SK-N-SH (cell line): ENCODE measurements around the gene SPINK14. TPM values are rescaled to one million over a fixed set of nuclear protein-coding genes. Genes with fewer than 3 reads are reported as not detected.

Experiments
- CTCF ChIA-PET: fragments of 300-600, 350-600 bp; formaldehyde crosslinking; extraction: SDS; loops from one replicate; lab custom pipeline; 2021; lab: Yijun Ruan, JAX
- POLR2A ChIA-PET: fragments of 350-600 bp; sonication (Branson Sonifier 250); formaldehyde crosslinking; extraction: SDS; loops from one replicate; lab custom pipeline; 2020; ENCODE audit warnings: antibody characterized with exemption, inconsistent platforms; lab: Yijun Ruan, JAX
- DNase-seq: peaks from one replicate; pipeline ENCODE4 v3.0.0; 2012
- H2AFZ ChIP-seq: fragments of 200-600 bp; sonication (generic); 2 replicates; pipeline ENCODE4 v1.8.1; 2016; ENCODE audit warnings: antibody characterized with exemption, mild to moderate bottlenecking, low read depth
- H3F3A ChIP-seq: fragments of 200-600 bp; sonication (generic); replicated peaks from 2 replicates; pipeline ENCODE3; 2016; ENCODE audit warnings: antibody characterized with exemption, mild to moderate bottlenecking; ENCODE audit not compliant: insufficient read depth
- H3K27ac ChIP-seq, 2 experiments: fragments of 200-500 bp in 1 of 2; fragments of 200-600 bp in 1 of 2; sonication (Bioruptor generic) in 1 of 2; sonication (generic), shearing (Covaris generic) in 1 of 2; 2 replicates each; pipeline versions ENCODE4 v1.5.1 to v1.6.1; 2014 to 2016; ENCODE audit warnings: low read depth in 2 of 2, inconsistent platforms in 1 of 2, low read length in 1 of 2, mild to moderate bottlenecking in 1 of 2, mixed read lengths in 1 of 2
- H3K27me3 ChIP-seq: fragments of 200-600 bp; sonication (generic), shearing (Covaris generic); 2 replicates; pipeline ENCODE4 v1.6.1; 2016; ENCODE audit warnings: mixed run types; ENCODE audit not compliant: insufficient read depth
- H3K36me3 ChIP-seq, 2 experiments: fragments of 200-500 bp in 1 of 2; fragments of 200-600 bp in 1 of 2; sonication (Bioruptor generic) in 1 of 2; sonication (generic) in 1 of 2; replicated peaks in 1 of 2; 2 replicates each; pipeline versions ENCODE3 to v1.5.1; 2014 to 2016; ENCODE audit warnings: low read length in 1 of 2, mild to moderate bottlenecking in 1 of 2; ENCODE audit not compliant: insufficient read depth in 2 of 2, control insufficient read depth in 1 of 2
- H3K4me1 ChIP-seq, 2 experiments: fragments of 200-500 bp in 1 of 2; fragments of 200-600 bp in 1 of 2; sonication (Bioruptor generic) in 1 of 2; sonication (generic), shearing (Covaris generic) in 1 of 2; 2 replicates each; pipeline versions ENCODE4 v1.5.1 to v1.6.1; 2014 to 2016; ENCODE audit warnings: low read depth in 1 of 2, low read length in 1 of 2, mixed run types in 1 of 2; ENCODE audit not compliant: insufficient read depth in 2 of 2, control insufficient read depth in 1 of 2
- H3K4me2 ChIP-seq: fragments of 200-600 bp; sonication (generic), shearing (Covaris generic); 2 replicates; pipeline ENCODE4 v1.6.1; 2017; ENCODE audit warnings: mixed run types
- H3K4me3 ChIP-seq, 2 experiments: fragments of 200-500 bp in 1 of 2; fragments of 200-600 bp in 1 of 2; sonication (Bioruptor generic) in 1 of 2; sonication (generic), shearing (Covaris generic) in 1 of 2; 2 replicates each; pipeline versions ENCODE4 v1.5.1 to v1.8.1; 2014 to 2016; ENCODE audit warnings: low read depth in 2 of 2, inconsistent platforms in 1 of 2, low read length in 1 of 2, mild to moderate bottlenecking in 1 of 2, mixed read lengths in 1 of 2, moderate library complexity in 1 of 2
- H3K79me2 ChIP-seq: fragments of 200-600 bp; sonication (generic); 2 replicates; pipeline ENCODE4 v1.8.1; 2017; ENCODE audit warnings: mild to moderate bottlenecking; ENCODE audit not compliant: insufficient read depth
- H3K9ac ChIP-seq: fragments of 200-600 bp; sonication (generic); 2 replicates; pipeline ENCODE4 v1.6.1; 2017; ENCODE audit warnings: mixed run types
- H3K9me2 ChIP-seq: fragments of 200-600 bp; sonication (generic); 2 replicates; pipeline ENCODE4 v1.6.1; 2017; ENCODE audit warnings: mixed run types
- H3K9me3 ChIP-seq: fragments of 200-600 bp; sonication (generic); 2 replicates; pipeline ENCODE4 v1.6.1; 2017; ENCODE audit warnings: mixed run types, mild to moderate bottlenecking, moderate library complexity
- H4K20me1 ChIP-seq: fragments of 200-600 bp; sonication (generic); 2 replicates; pipeline ENCODE4 v1.6.1; 2017; ENCODE audit warnings: mild to moderate bottlenecking, mixed run types; ENCODE audit not compliant: insufficient read depth
- CHD2 ChIP-seq: fragments of 150-350 bp; IDR thresholded peaks from 2 replicates; pipeline ENCODE4 v1.6.1; 2018; ENCODE audit warnings: low read length; ENCODE audit not compliant: partially characterized antibody
- EP300 ChIP-seq, 2 experiments: IDR thresholded peaks; 2 replicates each; pipeline versions ENCODE4 v1.4.0 to v1.6.1; 2012; ENCODE audit warnings: borderline replicate concordance in 1 of 2, low read depth in 1 of 2, low read length in 1 of 2
- FOSL2 ChIP-seq: IDR thresholded peaks from 2 replicates; pipeline ENCODE4 v1.4.0; 2012; ENCODE audit warnings: low read depth, mild to moderate bottlenecking, moderate library complexity, borderline replicate concordance
- GATA2 ChIP-seq: sonication (generic); formaldehyde crosslinking; IDR thresholded peaks from 2 replicates; pipeline ENCODE4 v1.5.0; 2020; ENCODE audit warnings: mild to moderate bottlenecking, missing genetic modification reagents
- JUND ChIP-seq: IDR thresholded peaks from 2 replicates; pipeline ENCODE4 v1.4.0; 2012
- MEF2A ChIP-seq: IDR thresholded peaks from 2 replicates; pipeline ENCODE4 v1.4.0; 2012; ENCODE audit warnings: low read depth, borderline replicate concordance
- MXI1 ChIP-seq: IDR thresholded peaks from 2 replicates; pipeline ENCODE4 v1.6.1; 2012; ENCODE audit warnings: mild to moderate bottlenecking, low read depth, low read length, improper control_type of control experiment
- NRF1 ChIP-seq: IDR thresholded peaks from 2 replicates; pipeline ENCODE4 v1.6.1; 2012; ENCODE audit warnings: low read depth, mild to moderate bottlenecking, low read length
- POLR2AphosphoS5 ChIP-seq: IDR thresholded peaks from 2 replicates; pipeline ENCODE4 v1.6.1; 2012; ENCODE audit warnings: low read depth, low read length
- RAD21 ChIP-seq: IDR thresholded peaks from 2 replicates; pipeline ENCODE4 v1.6.1; 2012; ENCODE audit warnings: mild to moderate bottlenecking, low read length
- RCOR1 ChIP-seq: fragments of 150-350 bp; IDR thresholded peaks from 2 replicates; pipeline ENCODE4 v1.6.1; 2017; ENCODE audit warnings: antibody characterized with exemption, low read length
- RFX5 ChIP-seq: IDR thresholded peaks from 2 replicates; pipeline ENCODE4 v1.6.1; 2012; ENCODE audit warnings: mild to moderate bottlenecking, improper control_type of control experiment, low read length
- RXRA ChIP-seq: IDR thresholded peaks from 2 replicates; pipeline ENCODE4 v1.4.0; 2012; ENCODE audit warnings: low read depth, mild to moderate bottlenecking, borderline replicate concordance
- YY1 ChIP-seq: IDR thresholded peaks from 2 replicates; pipeline ENCODE4 v1.4.0; 2012; ENCODE audit warnings: low read depth, mild to moderate bottlenecking
- WGBS: methylation state at CpG from one replicate; pipeline ENCODE4 v1.1.6; 2017; ENCODE audit warnings: low lambda C conversion rate; 5-methylcytosine and 5-hydroxymethylcytosine counted together
- polyA plus RNA-seq, 3 experiments: library from polyadenylated mRNA; depleted of rRNA; stranded (reverse); fragments of >200 nt; gene quantifications; 2 replicates each; pipeline ENCODE4 v1.2.3, GENCODE V29; 2012
- TF ChIP-seq, protein P1 (sequence below): IDR thresholded peaks from 2 replicates; pipeline ENCODE4 v1.6.1; 2012; ENCODE audit warnings: mild to moderate bottlenecking, low read depth, low read length, moderate library complexity
- TF ChIP-seq, protein P2 (sequence below): IDR thresholded peaks from 2 replicates; pipeline ENCODE4; 2012
- TF ChIP-seq, protein P3 (sequence below): fragments of 150-350 bp; IDR thresholded peaks from 2 replicates; pipeline ENCODE4 v1.6.1; 2016; ENCODE audit warnings: mild to moderate bottlenecking, low read depth, low read length

Gene SPINK14
- polyA plus RNA-seq, 1 of the 3 experiments (the other 2 are of a cell fraction): not detected

DNA sequence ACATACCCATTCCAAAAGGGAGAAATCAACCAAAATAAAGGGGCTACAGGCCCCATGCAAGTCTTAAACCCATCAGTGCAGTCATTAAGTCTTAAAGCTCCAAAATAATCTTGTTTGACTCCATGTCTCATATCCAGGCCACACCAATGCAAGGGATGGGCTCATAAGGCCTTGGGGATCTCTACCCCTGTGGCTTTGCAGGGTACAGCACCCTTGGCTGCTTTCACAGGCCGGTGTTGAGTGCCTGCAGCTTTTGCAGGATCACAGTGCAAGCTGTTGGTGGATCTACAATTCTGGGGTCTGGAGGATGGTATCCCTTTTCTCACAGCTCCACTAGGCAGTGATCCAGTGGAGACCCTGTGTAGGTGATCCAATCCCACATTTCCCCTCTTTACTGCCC is 5.0 kb upstream of the SPINK14 start:
- Histone ChIP-seq H3K36me3 (no peaks in the 10 kb centered on the region), H2AFZ (no peak overlapping the region), H3K4me1 (no peaks in the 10 kb centered on the region), H3K4me2 (no peak overlapping the region), H3K9me3 (no peaks in the 10 kb centered on the region), H4K20me1 (no peaks in the 10 kb centered on the region), H3K27me3 (no peaks in the 10 kb centered on the region), H3K79me2 (no peaks in the 10 kb centered on the region), H3K4me3 (no peak overlapping the region), H3K9ac (no peak overlapping the region), H3K27ac (no peak overlapping the region), H3K9me2 (no peaks in the 10 kb centered on the region), H3F3A (no peaks in the 10 kb centered on the region)
- ChIA-PET CTCF (interaction anchor here (1.8 kb wide), 1 partner anchor 568 kb away, joined by 8 read pairs; no protein-coding TSS in a partner anchor), POLR2A (no interaction called here)
- TF ChIP-seq RXRA (no peak), YY1 (no peak), RAD21 (no peak), JUND (no peak), RCOR1 (no peak), RFX5 (no peak), MEF2A (no peak), NRF1 (no peak), CHD2 (no peak), FOSL2 (no peak), POLR2AphosphoS5 (no peak), EP300 (IDR thresholded peaks at IDR 0.05; ENCODE audit: borderline replicate concordance in 1 of 2, low read depth in 1 of 2, low read length in 1 of 2) (no peak), MXI1 (no peak), GATA2 (CRISPR knock-in tag) (no peak)
- TF ChIP-seq, protein P1, sequence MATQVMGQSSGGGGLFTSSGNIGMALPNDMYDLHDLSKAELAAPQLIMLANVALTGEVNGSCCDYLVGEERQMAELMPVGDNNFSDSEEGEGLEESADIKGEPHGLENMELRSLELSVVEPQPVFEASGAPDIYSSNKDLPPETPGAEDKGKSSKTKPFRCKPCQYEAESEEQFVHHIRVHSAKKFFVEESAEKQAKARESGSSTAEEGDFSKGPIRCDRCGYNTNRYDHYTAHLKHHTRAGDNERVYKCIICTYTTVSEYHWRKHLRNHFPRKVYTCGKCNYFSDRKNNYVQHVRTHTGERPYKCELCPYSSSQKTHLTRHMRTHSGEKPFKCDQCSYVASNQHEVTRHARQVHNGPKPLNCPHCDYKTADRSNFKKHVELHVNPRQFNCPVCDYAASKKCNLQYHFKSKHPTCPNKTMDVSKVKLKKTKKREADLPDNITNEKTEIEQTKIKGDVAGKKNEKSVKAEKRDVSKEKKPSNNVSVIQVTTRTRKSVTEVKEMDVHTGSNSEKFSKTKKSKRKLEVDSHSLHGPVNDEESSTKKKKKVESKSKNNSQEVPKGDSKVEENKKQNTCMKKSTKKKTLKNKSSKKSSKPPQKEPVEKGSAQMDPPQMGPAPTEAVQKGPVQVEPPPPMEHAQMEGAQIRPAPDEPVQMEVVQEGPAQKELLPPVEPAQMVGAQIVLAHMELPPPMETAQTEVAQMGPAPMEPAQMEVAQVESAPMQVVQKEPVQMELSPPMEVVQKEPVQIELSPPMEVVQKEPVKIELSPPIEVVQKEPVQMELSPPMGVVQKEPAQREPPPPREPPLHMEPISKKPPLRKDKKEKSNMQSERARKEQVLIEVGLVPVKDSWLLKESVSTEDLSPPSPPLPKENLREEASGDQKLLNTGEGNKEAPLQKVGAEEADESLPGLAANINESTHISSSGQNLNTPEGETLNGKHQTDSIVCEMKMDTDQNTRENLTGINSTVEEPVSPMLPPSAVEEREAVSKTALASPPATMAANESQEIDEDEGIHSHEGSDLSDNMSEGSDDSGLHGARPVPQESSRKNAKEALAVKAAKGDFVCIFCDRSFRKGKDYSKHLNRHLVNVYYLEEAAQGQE: no peak
- TF ChIP-seq, protein P2, sequence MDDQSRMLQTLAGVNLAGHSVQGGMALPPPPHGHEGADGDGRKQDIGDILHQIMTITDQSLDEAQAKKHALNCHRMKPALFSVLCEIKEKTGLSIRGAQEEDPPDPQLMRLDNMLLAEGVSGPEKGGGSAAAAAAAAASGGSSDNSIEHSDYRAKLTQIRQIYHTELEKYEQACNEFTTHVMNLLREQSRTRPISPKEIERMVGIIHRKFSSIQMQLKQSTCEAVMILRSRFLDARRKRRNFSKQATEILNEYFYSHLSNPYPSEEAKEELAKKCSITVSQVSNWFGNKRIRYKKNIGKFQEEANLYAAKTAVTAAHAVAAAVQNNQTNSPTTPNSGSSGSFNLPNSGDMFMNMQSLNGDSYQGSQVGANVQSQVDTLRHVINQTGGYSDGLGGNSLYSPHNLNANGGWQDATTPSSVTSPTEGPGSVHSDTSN: no peak
- TF ChIP-seq, protein P3, sequence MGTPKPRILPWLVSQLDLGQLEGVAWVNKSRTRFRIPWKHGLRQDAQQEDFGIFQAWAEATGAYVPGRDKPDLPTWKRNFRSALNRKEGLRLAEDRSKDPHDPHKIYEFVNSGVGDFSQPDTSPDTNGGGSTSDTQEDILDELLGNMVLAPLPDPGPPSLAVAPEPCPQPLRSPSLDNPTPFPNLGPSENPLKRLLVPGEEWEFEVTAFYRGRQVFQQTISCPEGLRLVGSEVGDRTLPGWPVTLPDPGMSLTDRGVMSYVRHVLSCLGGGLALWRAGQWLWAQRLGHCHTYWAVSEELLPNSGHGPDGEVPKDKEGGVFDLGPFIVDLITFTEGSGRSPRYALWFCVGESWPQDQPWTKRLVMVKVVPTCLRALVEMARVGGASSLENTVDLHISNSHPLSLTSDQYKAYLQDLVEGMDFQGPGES: no peak
- WGBS: 0% methylated on average over 1 of the region's 1 CpG
- no peak for DNase-seq
